Heart right ventricle (tissue), 16 donors: ENCODE results near the gene FMO1. TPM values are rescaled to one million over a fixed set of nuclear protein-coding genes. Genes with fewer than 3 reads are reported as not detected.
A peak's percentile ranks its signal among the peaks of the same experiment; 100 is the strongest.

ENCODE experiments used
- ATAC-seq, 8 donors: fragments of 200-7000 bp; cut with Tn5 transposase; one replicate each; pipeline ENCODE4 v1.9.1; 2020; ENCODE audit warnings: mild to moderate bottlenecking in 8 of 8, moderate library complexity in 8 of 8, moderate number of reproducible peaks in 1 of 8
- DNase-seq, 2 donors: peaks; one replicate each; pipeline ENCODE4 v3.0.0-alpha.2; 2020
- H3K27ac ChIP-seq, 10 donors: fragments of 200-600 bp; sonication (generic) in 2 of 10; one replicate each; pipeline versions ENCODE4 v1.5.0 to v1.8.0; 2020 to 2022; ENCODE audit warnings: mild to moderate bottlenecking in 3 of 10
- H3K27me3 ChIP-seq, 7 donors: fragments of 200-600 bp; one replicate each; pipeline ENCODE4 v1.8.0; 2021 to 2022; ENCODE audit warnings: mild to moderate bottlenecking in 2 of 7
- H3K36me3 ChIP-seq, 9 donors: fragments of 200-600 bp; sonication (generic) in 1 of 9; one replicate each; pipeline versions ENCODE4 v1.5.0 to v1.8.0; 2020 to 2022; ENCODE audit warnings: mild to moderate bottlenecking in 2 of 9
- H3K4me1 ChIP-seq, 9 donors: fragments of 200-600 bp; sonication (generic) in 1 of 9; one replicate each; pipeline versions ENCODE4 v1.5.0 to v1.8.0; 2020 to 2022; ENCODE audit warnings: mild to moderate bottlenecking in 4 of 9
- H3K4me3 ChIP-seq, 10 donors: fragments of 200-600 bp; sonication (generic) in 2 of 10; one replicate each; pipeline versions ENCODE4 v1.5.0 to v1.8.0; 2020 to 2022; ENCODE audit warnings: mild to moderate bottlenecking in 7 of 10, moderate library complexity in 2 of 10
- H3K9me3 ChIP-seq, 11 donors: fragments of 200-600 bp in 10 of 11; sonication (generic) in 2 of 11; one replicate each; pipeline versions ENCODE4 v1.5.0 to v1.8.0; 2013 to 2022; ENCODE audit warnings: mild to moderate bottlenecking in 2 of 11, control low read depth in 1 of 11, moderate library complexity in 1 of 11
- CTCF ChIP-seq, 9 donors: fragments of 200-600 bp; sonication (generic) in 2 of 9; IDR thresholded peaks; one replicate each; pipeline versions ENCODE4 v1.5.0 to v1.8.0; 2021 to 2022; ENCODE audit warnings: antibody characterized with exemption in 9 of 9, mild to moderate bottlenecking in 5 of 9, moderate library complexity in 1 of 9
- WGBS, 2 donors: extraction: QIAGEN DNeasy Blood & Tissue Kit; methylation state at CpG; one replicate each; pipeline ENCODE4 v1.1.7; 2013; ENCODE audit warnings: inconsistent platforms in 1 of 2; 5-methylcytosine and 5-hydroxymethylcytosine counted together
- intact Hi-C, 10 donors: fragments of 100-400 bp; cut with DNase I; formaldehyde crosslinking; loops; one replicate each; pipeline versions ENCODE4 v1.11.1 to v1.14.2; 2022
- polyA plus RNA-seq, 2 donors: library from polyadenylated mRNA; stranded (reverse); fragments of 200-250 nt; gene quantifications; one replicate each; pipeline ENCODE4 v1.2.3, GENCODE V29; 2013
- total RNA-seq, 10 donors: library from RNA; stranded (reverse); fragmentation: NEBNext Ultra II Directional in 3 of 10; extraction: Animal tissue kit (Norgen Biotek cat#: 25700) in 3 of 10; gene quantifications; one replicate each; pipeline versions ENCODE4 v1.2.1 to v1.2.4, GENCODE V29; 2021 to 2023
- donor health status: Arrhythmogenic right ventricular cardiomyopathy.
- donor health status: ischemic (EF 13 %, LVEDD 7.1; RV severe dilation, severe dysfunction).
- donor health status: healthy with polysubstance abuse.
- donor health status: DM: no; HTN: yes; CAD: no.
- donor health status: DM: no; HTN: no; CAD: no.
- donor health status: ischemic (EF 25% LVEDD 6.9; RV normal size, moderate dysfunction).
- donor health status: ischemic (EF 25% LVEDD 5.7; RV mildly dilated, moderate dysfunction).
- donor health status: healthy.
- donor health status: DM: yes; HTN: yes; CAD: no.
- donor health status: Ischemic cardiomyopathy.
- donor health status: ischemic (EF 35%, LVEDD 5.7; RV mildly dilated, moderate dysfunction).
- donor health status: nonischemic (EF 11% LVEDD 7.7; RV severe dilation, severe dysfunction).
- donor health status: DM: yes; HTN: yes; CAD: no.
- donor health status: PGD.
- donor health status: ischemic (EF 29% LVEDD 5.4; RV normal size, mild dysfunction).
- donor health status: nonischemic (EF 23%, LVEDD 6.1; RV moderate dilation, normal function).

Gene FMO1
- total and polyA plus RNA-seq, 12 donors: 0.15 to 7.8 (median 0.64) TPM; not detected in 3

- DNase-seq: no peak
- 60 to 62% methylated on average over 3 of the region's 3 CpGs for WGBS, 2 donors
- ATAC-seq: peak in 1 of 8 donors; percentile 35
- TF ChIP-seq CTCF (IDR thresholded peaks at IDR 0.05): no peak
- Histone ChIP-seq H3K36me3 (no peaks in the 10 kb centered on the region), H3K27ac (no peak overlapping the region), H3K9me3 (no peaks in the 10 kb centered on the region), H3K4me1 (peaks cover 0 to 16% (median 4%) of the 10 kb centered on the region in 9 donors), H3K4me3 (no peak overlapping the region), H3K27me3 (peaks cover 0 to 29% (median 14%) of the 10 kb centered on the region in 7 donors)
- intact Hi-C loops: loop anchor here in 1 of 10 donors (5.0 kb wide), 1 partner anchor 62 kb away; the partner anchor contains the start of gene FMO4
These were observed 2.0 kb downstream of the FMO1 start for GRCh38 chr1:171250263-171250662.

DNA sequence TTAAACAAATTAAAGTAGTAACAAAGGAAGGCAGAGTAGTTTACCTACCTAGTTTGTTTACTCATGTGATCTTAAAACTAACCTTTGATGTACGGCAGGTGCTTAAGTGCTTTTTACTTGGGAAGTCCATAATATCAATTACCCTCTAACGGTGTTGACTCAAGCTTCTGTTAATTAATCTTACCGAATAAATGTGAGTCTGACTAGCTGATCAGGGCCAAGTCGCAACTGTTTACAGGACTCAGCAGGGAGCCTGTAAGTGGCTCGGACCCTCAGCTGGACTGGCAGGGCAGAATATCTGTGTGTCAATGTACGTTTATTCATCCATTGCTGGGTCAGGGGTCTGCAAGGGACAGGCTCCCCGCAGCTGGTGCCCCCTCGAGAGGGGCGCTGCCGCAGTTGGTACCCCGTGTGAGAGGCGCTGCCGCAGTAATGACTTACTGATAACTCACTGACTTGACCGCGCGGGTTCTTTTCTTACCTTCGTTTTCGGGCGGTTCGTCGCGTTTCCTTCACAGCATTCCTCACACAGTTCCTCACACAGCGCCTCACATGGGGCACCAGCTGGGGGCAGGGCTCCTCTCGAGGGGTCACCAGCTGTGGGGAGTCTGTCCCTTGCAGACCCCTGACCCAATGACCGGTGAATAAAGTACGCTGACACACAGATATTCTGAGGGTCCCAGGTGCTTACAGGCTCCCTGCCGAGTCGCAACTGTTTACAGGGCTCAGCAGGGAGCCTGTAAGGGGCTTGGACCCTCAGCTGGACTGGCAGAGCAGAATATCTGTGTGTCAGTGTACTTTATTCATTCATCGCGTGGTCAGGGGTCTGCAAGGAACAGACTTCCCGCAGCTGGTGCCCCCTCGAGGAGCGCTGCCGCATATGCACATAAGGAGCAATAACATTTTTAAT is 3.0 kb downstream of the FMO1 start:
- intact Hi-C loops: loop anchor here in 1 of 10 donors (5.0 kb wide), 1 partner anchor 61 kb away; the partner anchor contains the start of gene FMO4
- WGBS, 2 donors: 4 to 10% methylated on average over 34 of the region's 34 CpGs

GRCh38 chr1:171251952-171252300 is 3.6 kb downstream of the FMO1 start:
- no peak for DNase-seq
- no peak overlapping the region for H3K27ac ChIP-seq
- ATAC-seq: no peak
- H3K9me3 ChIP-seq: no peaks in the 10 kb centered on the region
- intact Hi-C loops: loop anchor here in 1 of 10 donors (5.0 kb wide), 1 partner anchor 60 kb away; the partner anchor contains the start of gene FMO4
- peaks cover 0 to 29% (median 14%) of the 10 kb centered on the region in 7 donors for H3K27me3 ChIP-seq
- H3K4me3 ChIP-seq: peak overlapping the region in 9 of 10 donors; percentile 36 to 64 (median 59)
- 43 to 45% methylated on average over 6 of the region's 6 CpGs for WGBS, 2 donors
- H3K36me3 ChIP-seq: no peaks in the 10 kb centered on the region
- peaks cover 0 to 18% (median 5%) of the 10 kb centered on the region in 9 donors for H3K4me1 ChIP-seq
- TF ChIP-seq CTCF (IDR thresholded peaks at IDR 0.05): no peak

More for the DNA sequence above, 3.0 kb downstream of the FMO1 start:
- Histone ChIP-seq H3K9me3 (no peaks in the 10 kb centered on the region), H3K36me3 (no peaks in the 10 kb centered on the region), H3K4me1 (peaks cover 0 to 16% (median 4%) of the 10 kb centered on the region in 9 donors), H3K4me3 (peak overlapping the region; percentile 18 to 64 (median 58)), H3K27ac (peak overlapping the region in 1 of 10 donors; percentile 14), H3K27me3 (peaks cover 0 to 29% (median 14%) of the 10 kb centered on the region in 7 donors)
- ATAC-seq: peak in 7 of 8 donors; percentile 26 to 61 (median 53)
- TF ChIP-seq CTCF (IDR thresholded peaks at IDR 0.05): peak; percentile 21 to 59 (median 54)
- peak; percentile 16 to 27 for DNase-seq

DNA sequence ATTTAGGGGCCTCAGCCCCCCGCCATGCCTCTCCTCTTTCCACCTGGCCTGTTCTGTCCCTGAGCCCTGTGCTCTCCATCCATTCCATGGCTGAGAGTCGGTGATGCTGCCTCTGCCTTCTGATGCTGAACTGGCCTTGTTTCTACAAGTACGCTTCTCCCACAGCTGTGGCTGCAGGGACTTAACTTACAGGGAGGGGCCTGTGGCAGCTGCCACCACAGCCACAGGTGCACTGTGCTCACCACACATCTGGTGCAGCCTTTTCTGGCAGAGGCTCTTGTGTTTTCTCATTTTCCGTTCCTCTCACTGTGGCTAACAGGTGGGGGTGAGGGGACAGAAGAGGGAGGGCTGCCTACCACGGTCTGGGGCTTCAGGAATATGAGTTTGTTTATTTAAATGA is 4.2 kb downstream of the FMO1 start:
- TF ChIP-seq CTCF (IDR thresholded peaks at IDR 0.05): no peak
- Histone ChIP-seq H3K9me3 (no peaks in the 10 kb centered on the region), H3K36me3 (no peaks in the 10 kb centered on the region), H3K4me3 (no peak overlapping the region), H3K27me3 (peaks cover 0 to 29% (median 14%) of the 10 kb centered on the region in 7 donors), H3K4me1 (peaks cover 0 to 23% (median 11%) of the 10 kb centered on the region in 9 donors), H3K27ac (no peak overlapping the region)
- WGBS, 2 donors: 80 to 91% methylated on average over 5 of the region's 5 CpGs
- intact Hi-C loops: loop anchor here in 1 of 10 donors (5.0 kb wide), 1 partner anchor 60 kb away; the partner anchor contains the start of gene FMO4
- ATAC-seq: no peak
- no peak for DNase-seq
